ENCODE data around the gene PACSIN2.
"Not testable (repeated sequence)": the region's sequence is repeated elsewhere in the genome, so short reads cannot be mapped to it uniquely, and the experiment has no call there.

The PACSIN2 gene

GRCh38 chr22:42990131-42990838 is 24.7 kb downstream of the PACSIN2 start:
- DNase-seq, result no peak

GRCh38 chr22:42986115-42986514 is 28.8 kb downstream of the PACSIN2 start:
- no peak for DNase-seq

- no peak for DNase-seq
Measured at GRCh38 chr22:42985531-42985905, 29.4 kb downstream of the PACSIN2 start.

GRCh38 chr22:42984814-42985530 is 30.0 kb downstream of the PACSIN2 start:
- DNase-seq, result no peak

GRCh38 chr22:42984397-42984796 is 30.6 kb downstream of the PACSIN2 start:
- DNase-seq, result no peak

GRCh38 chr22:42983470-42983869 is 31.5 kb downstream of the PACSIN2 start:
- DNase-seq, result no peak

- no peak for DNase-seq
Measured at GRCh38 chr22:42979606-42980005, 35.3 kb downstream of the PACSIN2 start.

- no peak for DNase-seq
Measured at GRCh38 chr22:42978453-42979103, 36.4 kb downstream of the PACSIN2 start.

GRCh38 chr22:42977569-42977968 is 37.4 kb downstream of the PACSIN2 start:
- no peak for DNase-seq

GRCh38 chr22:42976217-42976933 is 38.6 kb downstream of the PACSIN2 start:
- no peak for DNase-seq

- no peak for DNase-seq
Measured at GRCh38 chr22:42974223-42974622, 40.7 kb downstream of the PACSIN2 start.

- DNase-seq, result no peak
Measured at GRCh38 chr22:42973536-42973881, 41.4 kb downstream of the PACSIN2 start.

- DNase-seq, result no peak
Measured at GRCh38 chr22:42972649-42973535, 42.1 kb downstream of the PACSIN2 start.

- DNase-seq, result not testable (repeated sequence)
Measured at GRCh38 chr22:42971473-42971860, 43.5 kb downstream of the PACSIN2 start.

GRCh38 chr22:42970029-42970428 is 44.9 kb downstream of the PACSIN2 start:
- no peak for DNase-seq

- no peak for DNase-seq
Measured at GRCh38 chr22:42969348-42969975, 45.5 kb downstream of the PACSIN2 start.

GRCh38 chr22:42967933-42968332 is 47.0 kb downstream of the PACSIN2 start:
- DNase-seq, result no peak

- DNase-seq, result no peak
Measured at GRCh38 chr22:42967005-42967404, 47.9 kb downstream of the PACSIN2 start.

- no peak for DNase-seq
Measured at GRCh38 chr22:42966497-42966896, 48.5 kb downstream of the PACSIN2 start.

GRCh38 chr22:42964994-42965699 is 49.8 kb downstream of the PACSIN2 start:
- no peak for DNase-seq

GRCh38 chr22:42963231-42963595 is 51.7 kb downstream of the PACSIN2 start:
- DNase-seq, result no peak
